ENCODE data around the gene CCDC43. TPM values are rescaled to one million over a fixed set of nuclear protein-coding genes. Genes with fewer than 3 reads are reported as not detected.
"Not testable (repeated sequence)": the region's sequence is repeated elsewhere in the genome, so short reads cannot be mapped to it uniquely, and the experiment has no call there.

CCDC43 gene
- total RNA-seq, 2 experiments from 2014 or later, result 23.6 to 25.3 TPM

DNA sequence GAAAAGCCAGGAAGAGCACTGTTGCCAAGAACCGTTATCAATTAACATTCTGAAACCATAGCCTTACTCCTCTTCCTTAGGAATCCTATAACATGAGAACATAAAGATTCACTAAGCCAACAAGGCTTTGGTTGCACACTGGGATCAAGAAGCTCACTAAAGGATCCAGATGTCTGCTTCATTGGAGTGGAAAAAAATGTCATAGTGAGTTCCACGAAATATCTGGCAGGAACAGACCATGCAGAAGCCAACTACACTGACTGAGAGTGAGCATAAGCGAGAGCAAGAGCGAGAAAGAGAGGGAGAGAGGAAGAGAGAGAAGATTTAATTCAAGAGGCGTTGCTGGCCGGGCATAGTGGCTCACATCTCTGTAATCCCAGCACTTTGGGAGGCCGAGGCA is 46.7 kb downstream of the CCDC43 start:
- Mint-ChIP-seq H3K4me1 (ENCODE audit: low read depth) (no peaks in the 10 kb centered on the region), H3K9me3 (no peaks in the 10 kb centered on the region), H3K36me3 (ENCODE audit: low read depth) (no peaks in the 10 kb centered on the region), H3K27ac (no peak overlapping the region), H3K4me3 (no peak overlapping the region), H3K27me3 (peaks cover 55% of the 10 kb centered on the region)
- no peaks in the 10 kb centered on the region for H3K9me3 ChIP-seq (ENCODE audit: control insufficient read depth in 1 of 2, insufficient read depth in 1 of 2, low read length in 2 of 2)
- ATAC-seq (ENCODE audit: poor library complexity) (no peak), DNase-seq (no peak)
- H3K4me1 ChIP-seq (ENCODE audit: insufficient read depth, low read length), result no peaks in the 10 kb centered on the region
- POLR2A ChIA-PET, result no interaction called here
- H3K4me3 ChIP-seq (ENCODE audit: low read length), result no peak overlapping the region
- H3K27ac ChIP-seq (ENCODE audit: low read depth in 1 of 2, low read length in 2 of 2), result no peak overlapping the region
- no peaks in the 10 kb centered on the region for H3K36me3 ChIP-seq (ENCODE audit: insufficient read depth, low read length)
- CTCF ChIA-PET, result no interaction called here
- peaks cover 3 to 8% of the 10 kb centered on the region in 2 experiments for H3K27me3 ChIP-seq (ENCODE audit: control insufficient read depth in 1 of 2, insufficient read depth in 2 of 2, low read length in 2 of 2)
- intact Hi-C loops (cut with DNase I, micrococcal nuclease), result no loop called here
- TF ChIP-seq, protein P1, sequence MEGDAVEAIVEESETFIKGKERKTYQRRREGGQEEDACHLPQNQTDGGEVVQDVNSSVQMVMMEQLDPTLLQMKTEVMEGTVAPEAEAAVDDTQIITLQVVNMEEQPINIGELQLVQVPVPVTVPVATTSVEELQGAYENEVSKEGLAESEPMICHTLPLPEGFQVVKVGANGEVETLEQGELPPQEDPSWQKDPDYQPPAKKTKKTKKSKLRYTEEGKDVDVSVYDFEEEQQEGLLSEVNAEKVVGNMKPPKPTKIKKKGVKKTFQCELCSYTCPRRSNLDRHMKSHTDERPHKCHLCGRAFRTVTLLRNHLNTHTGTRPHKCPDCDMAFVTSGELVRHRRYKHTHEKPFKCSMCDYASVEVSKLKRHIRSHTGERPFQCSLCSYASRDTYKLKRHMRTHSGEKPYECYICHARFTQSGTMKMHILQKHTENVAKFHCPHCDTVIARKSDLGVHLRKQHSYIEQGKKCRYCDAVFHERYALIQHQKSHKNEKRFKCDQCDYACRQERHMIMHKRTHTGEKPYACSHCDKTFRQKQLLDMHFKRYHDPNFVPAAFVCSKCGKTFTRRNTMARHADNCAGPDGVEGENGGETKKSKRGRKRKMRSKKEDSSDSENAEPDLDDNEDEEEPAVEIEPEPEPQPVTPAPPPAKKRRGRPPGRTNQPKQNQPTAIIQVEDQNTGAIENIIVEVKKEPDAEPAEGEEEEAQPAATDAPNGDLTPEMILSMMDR (IDR thresholded peaks at IDR 0.05), result no peak

- intact Hi-C loops (cut with DNase I, micrococcal nuclease), result loop anchor here (2.0 to 5.0 kb wide), 2 partner anchors 104 to 105 kb away; no protein-coding TSS in a partner anchor
- DNase-seq (no peak), ATAC-seq (ENCODE audit: poor library complexity) (no peak)
- no peaks in the 10 kb centered on the region for H3K36me3 ChIP-seq (ENCODE audit: insufficient read depth, low read length)
- no peaks in the 10 kb centered on the region for H3K9me3 Mint-ChIP-seq
- H3K4me3 Mint-ChIP-seq, result no peak overlapping the region
- POLR2A ChIA-PET, result no interaction called here
- H3K4me1 ChIP-seq (ENCODE audit: insufficient read depth, low read length), result no peaks in the 10 kb centered on the region
- no peaks in the 10 kb centered on the region for H3K36me3 Mint-ChIP-seq (ENCODE audit: low read depth)
- no peaks in the 10 kb centered on the region for H3K9me3 ChIP-seq (ENCODE audit: control insufficient read depth in 1 of 2, insufficient read depth in 1 of 2, low read length in 2 of 2)
- H3K27me3 Mint-ChIP-seq, result peaks cover 39% of the 10 kb centered on the region
- CTCF ChIA-PET, result no interaction called here
- H3K27me3 ChIP-seq (ENCODE audit: control insufficient read depth in 1 of 2, insufficient read depth in 2 of 2, low read length in 2 of 2), result peaks cover 3 to 12% of the 10 kb centered on the region in 2 experiments
- H3K4me1 Mint-ChIP-seq (ENCODE audit: low read depth), result no peaks in the 10 kb centered on the region
- TF ChIP-seq, protein P1 (IDR thresholded peaks at IDR 0.05), result no peak
- H3K4me3 ChIP-seq (ENCODE audit: low read length), result no peak overlapping the region
- H3K27ac Mint-ChIP-seq, result no peak overlapping the region
- no peak overlapping the region for H3K27ac ChIP-seq (ENCODE audit: low read depth in 1 of 2, low read length in 2 of 2)
Measured at GRCh38 chr17:44637066-44637465, 52.5 kb downstream of the CCDC43 start.

DNA sequence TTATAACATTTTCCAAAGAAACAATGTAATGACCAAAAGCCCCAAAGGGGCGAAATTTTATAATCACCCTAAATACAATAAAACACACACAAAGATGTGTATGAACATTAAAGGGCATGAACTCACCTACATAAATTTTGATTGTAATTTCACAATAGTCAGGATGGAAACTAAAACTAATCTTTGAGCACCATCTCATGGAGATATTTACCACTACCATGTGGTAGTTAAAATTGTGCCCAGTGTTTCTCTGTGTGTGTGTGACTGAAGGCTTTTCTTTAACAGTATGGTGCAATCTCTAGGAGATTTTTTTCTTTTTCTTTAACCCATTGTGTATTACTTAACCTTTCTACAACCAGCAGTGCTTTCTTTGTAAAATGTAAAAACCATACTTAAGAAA is 53.0 kb downstream of the CCDC43 start:
- no peaks in the 10 kb centered on the region for H3K36me3 Mint-ChIP-seq (ENCODE audit: low read depth)
- no peak overlapping the region for H3K27ac Mint-ChIP-seq
- H3K27me3 ChIP-seq (ENCODE audit: control insufficient read depth in 1 of 2, insufficient read depth in 2 of 2, low read length in 2 of 2), result peaks cover 3 to 12% of the 10 kb centered on the region in 2 experiments
- no peak overlapping the region for H3K4me3 Mint-ChIP-seq
- no peaks in the 10 kb centered on the region for H3K36me3 ChIP-seq (ENCODE audit: insufficient read depth, low read length)
- TF ChIP-seq, protein P1 (IDR thresholded peaks at IDR 0.05), result no peak
- ATAC-seq (ENCODE audit: poor library complexity), result no peak
- H3K4me1 Mint-ChIP-seq (ENCODE audit: low read depth), result no peaks in the 10 kb centered on the region
- no peaks in the 10 kb centered on the region for H3K9me3 ChIP-seq (ENCODE audit: control insufficient read depth in 1 of 2, insufficient read depth in 1 of 2, low read length in 2 of 2)
- CTCF ChIA-PET, result no interaction called here
- intact Hi-C loops (cut with DNase I, micrococcal nuclease), result loop anchor here (2.0 to 5.0 kb wide), 2 partner anchors 104 kb away; no protein-coding TSS in a partner anchor
- no peak overlapping the region for H3K4me3 ChIP-seq (ENCODE audit: low read length)
- H3K27ac ChIP-seq (ENCODE audit: low read depth in 1 of 2, low read length in 2 of 2), result no peak overlapping the region
- H3K4me1 ChIP-seq (ENCODE audit: insufficient read depth, low read length), result no peaks in the 10 kb centered on the region
- POLR2A ChIA-PET, result no interaction called here
- peak in 3 of 14 experiments; percentile 17 to 19 (median 19) for DNase-seq
- H3K27me3 Mint-ChIP-seq, result peaks cover 39% of the 10 kb centered on the region
- no peaks in the 10 kb centered on the region for H3K9me3 Mint-ChIP-seq

DNA sequence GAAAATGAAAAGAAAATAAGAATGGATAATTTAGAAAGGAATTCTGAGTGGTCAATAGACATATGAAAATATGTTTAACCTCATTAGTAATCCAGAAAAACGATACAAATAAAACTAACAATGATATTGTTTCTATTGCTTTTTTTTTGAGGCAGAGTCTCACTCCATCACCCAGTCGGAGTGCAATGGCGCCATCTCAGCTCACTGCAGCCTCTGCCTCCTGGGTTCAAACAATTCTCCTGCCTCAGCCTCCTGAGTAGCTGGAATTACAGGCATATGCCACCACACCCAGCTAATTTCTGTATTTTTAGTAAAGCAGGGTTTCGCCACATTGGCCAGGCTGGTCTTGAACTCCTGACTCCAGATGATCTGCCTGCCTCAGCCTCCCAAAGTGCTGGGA is 55.2 kb downstream of the CCDC43 start:
- H3K9me3 Mint-ChIP-seq; H3K27ac Mint-ChIP-seq; H3K27me3 ChIP-seq (ENCODE audit: control insufficient read depth in 1 of 2, insufficient read depth in 2 of 2, low read length in 2 of 2); POLR2A ChIA-PET; intact Hi-C loops (cut with DNase I, micrococcal nuclease); H3K9me3 ChIP-seq (ENCODE audit: control insufficient read depth in 1 of 2, insufficient read depth in 1 of 2, low read length in 2 of 2); H3K4me1 ChIP-seq (ENCODE audit: insufficient read depth, low read length); H3K36me3 ChIP-seq (ENCODE audit: insufficient read depth, low read length); ATAC-seq (ENCODE audit: poor library complexity); H3K4me3 ChIP-seq (ENCODE audit: low read length); H3K36me3 Mint-ChIP-seq (ENCODE audit: low read depth); H3K4me3 Mint-ChIP-seq; DNase-seq; H3K27ac ChIP-seq (ENCODE audit: low read depth in 1 of 2, low read length in 2 of 2); H3K4me1 Mint-ChIP-seq (ENCODE audit: low read depth): not testable (repeated sequence)
- CTCF ChIA-PET, result interaction anchor here (0.6 kb wide), 1 partner anchor 1757 kb away, joined by 4 read pairs; no protein-coding TSS in a partner anchor
- H3K27me3 Mint-ChIP-seq, result peaks cover 40% of the 10 kb centered on the region

All from CD4-positive, alpha-beta T cell (primary cell).